Stimulated activated CD4-positive, alpha-beta T cell treated with anti-CD3 and anti-CD28 coated beads, Interleukin-15, amount 100 ng/mL, for 1 hour (primary cell): Measurements from ENCODE around the gene ADGRL1.
"Not testable (repeated sequence)": the region's sequence is repeated elsewhere in the genome, so short reads cannot be mapped to it uniquely, and the experiment has no call there.

Source experiments
- DNase-seq, 2 donors: peaks; one replicate each; pipeline ENCODE4 v3.0.0-alpha.2; 2020; ENCODE audit warnings: low read depth in 1 of 2, low spot score in 1 of 2

The ADGRL1 gene

DNA sequence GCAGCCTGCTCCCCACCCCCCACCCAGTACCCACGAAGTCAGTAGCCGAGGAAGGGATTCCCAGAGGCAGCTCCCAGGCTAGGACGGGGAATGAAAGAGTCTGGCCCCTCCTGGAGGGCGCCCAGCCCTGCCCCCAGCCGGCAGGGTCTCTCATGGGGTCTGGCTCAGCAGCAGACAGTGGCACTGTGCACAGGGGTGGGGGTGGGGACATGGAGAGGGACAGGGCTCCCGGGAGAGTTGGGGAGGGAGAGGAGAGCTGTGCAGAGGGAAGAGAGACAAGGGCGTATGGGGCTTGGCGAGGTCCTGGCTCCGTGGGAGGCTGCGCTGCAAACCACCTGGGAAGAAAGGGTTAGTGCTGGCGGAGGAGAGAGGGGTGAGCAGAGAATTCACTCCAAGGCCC, 41.9 kb downstream of the ADGRL1 start:
- no peak for DNase-seq

DNA sequence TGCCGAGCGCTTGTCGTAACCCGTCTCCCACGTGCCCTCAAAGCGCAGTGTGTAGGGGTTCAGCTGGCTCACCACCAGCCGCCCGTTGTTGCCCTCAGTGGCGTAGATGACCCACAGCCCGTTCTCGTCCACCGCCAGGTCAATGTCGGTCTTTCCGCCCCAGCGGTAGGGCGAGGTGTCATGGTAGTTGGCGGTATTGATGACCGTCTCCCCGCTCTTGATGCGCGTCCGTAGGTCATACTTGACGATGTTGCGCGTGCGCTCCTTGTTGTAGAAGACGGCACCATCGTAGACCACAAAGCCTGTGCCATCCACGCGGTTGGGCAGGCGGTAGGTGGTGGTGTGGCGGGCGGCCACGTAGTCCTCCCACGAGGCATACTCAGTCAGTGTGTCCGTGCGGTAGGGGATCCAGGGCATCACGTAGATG, 43.1 kb downstream of the ADGRL1 start:
- no peak for DNase-seq

DNA sequence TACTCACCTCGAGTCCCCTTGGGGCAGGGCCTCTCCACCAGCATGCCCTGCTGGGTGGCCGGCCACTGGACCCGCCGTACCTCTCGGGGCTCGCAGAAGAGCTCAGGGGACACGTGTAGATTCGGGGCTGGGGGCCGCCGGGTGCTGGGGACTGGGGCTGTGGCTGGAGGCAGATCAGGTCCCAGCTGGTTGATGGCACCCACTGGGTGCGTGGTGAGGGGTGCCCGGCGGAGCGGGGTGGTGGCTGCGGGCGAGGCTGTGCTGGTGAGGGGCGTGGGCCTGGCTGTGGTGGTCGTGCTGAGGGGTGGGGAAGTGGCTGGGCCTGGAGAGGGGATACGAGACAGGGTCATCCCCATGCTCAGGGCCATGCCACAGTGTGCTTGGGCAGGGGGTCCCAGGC, 44.7 kb downstream of the ADGRL1 start:
- no peak for DNase-seq

- DNase-seq: no peak
These were observed 45.8 kb downstream of the ADGRL1 start for GRCh38 chr19:14160017-14160703.

DNA sequence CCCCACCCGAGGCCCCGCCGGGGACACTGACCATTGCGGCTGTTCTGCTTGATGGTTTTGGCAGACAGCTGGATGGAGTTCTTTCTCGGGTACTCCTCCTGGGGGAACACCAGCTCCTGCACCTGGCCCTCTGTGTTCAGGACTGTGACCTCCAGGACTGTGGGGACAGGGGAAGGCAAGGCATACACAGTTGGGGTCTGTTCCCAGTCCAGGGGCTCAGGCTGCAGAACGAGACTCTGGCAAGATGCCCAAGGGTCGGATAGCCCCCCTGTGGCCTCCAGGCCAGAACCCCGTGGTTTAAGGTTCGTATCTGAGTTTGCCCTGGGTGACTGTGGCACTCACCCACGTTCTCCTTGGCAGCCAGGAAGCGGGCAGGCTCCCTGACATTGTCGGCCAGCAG, 46.9 kb downstream of the ADGRL1 start:
- DNase-seq: no peak

GRCh38 chr19:14158276-14159023, 47.5 kb downstream of the ADGRL1 start:
- no peak for DNase-seq

DNA sequence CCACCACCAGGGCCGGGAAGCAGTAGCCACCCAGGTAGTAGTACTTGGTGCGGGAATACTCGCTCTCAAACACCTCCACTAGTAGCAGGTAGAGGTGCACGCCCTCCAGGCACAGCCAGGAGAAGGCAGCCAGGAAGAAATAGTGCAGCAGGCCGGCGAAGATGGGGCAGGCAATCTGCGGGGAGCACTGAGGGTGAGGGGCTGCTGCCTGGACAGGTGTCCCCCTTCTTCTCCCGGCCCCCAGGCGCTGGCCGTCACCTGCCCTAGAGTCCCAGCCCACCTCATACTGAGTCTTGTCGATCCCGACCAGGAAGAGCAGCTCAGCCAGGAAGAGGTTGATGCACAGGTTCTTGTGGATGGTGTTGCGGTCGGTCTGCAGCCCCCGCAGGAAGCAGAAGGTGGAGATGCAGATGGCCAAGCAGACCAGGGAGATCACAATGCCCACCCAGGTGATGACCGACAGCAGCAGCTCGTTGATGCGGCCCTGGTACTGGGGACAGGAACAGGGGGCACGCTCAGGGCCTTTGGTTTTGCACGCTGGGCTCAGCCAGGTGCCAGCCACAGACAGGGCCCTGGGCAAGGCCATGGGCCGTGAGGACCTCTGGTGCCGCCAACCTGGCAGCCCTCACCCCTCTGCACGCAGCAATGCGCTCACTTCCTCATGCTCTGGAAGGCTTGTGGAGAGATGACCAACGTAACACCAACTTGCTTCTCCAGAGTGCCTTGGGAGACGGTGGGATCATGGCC, 48.8 kb downstream of the ADGRL1 start:
- no peak for DNase-seq

DNA sequence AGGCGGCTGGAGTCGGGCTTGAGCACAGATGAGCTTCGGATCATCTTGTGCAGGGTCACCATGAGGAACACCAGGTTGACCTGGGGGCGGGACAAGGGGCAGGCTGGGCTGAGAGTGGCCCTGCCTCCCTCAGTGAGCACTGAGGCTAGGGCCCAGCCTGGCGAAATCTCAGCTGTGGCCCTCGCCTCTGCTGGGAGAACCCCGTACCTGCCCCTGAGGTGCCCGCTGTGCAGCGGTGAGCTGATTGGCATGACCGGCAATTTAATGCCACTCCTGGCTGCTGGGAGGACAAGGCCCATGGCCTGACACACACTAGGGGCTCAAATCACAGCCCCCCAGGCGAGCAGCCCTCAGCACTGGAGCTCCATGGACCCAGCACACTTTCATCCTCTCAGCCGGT, 49.8 kb downstream of the ADGRL1 start:
- DNase-seq: no peak

DNA sequence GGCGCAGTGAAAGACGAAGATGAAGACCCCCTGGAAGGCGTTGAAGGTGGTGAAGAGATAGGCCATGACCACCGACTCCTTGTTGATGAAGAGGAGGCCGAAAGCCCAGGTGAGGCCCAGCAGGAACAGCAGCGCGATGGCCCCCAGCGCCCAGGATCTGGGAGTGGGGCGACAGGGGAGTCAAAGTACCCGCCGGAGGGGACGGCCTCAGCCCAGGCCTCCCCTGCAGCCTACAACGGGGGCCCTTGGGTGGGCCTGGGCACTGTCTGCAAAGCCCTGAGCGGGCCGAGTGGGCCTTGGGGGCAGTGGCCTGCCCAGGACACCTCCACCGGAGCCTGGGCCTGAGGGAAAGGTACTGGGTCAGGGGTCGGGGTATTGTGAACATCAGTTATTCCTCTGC, 50.6 kb downstream of the ADGRL1 start:
- no peak for DNase-seq

DNA sequence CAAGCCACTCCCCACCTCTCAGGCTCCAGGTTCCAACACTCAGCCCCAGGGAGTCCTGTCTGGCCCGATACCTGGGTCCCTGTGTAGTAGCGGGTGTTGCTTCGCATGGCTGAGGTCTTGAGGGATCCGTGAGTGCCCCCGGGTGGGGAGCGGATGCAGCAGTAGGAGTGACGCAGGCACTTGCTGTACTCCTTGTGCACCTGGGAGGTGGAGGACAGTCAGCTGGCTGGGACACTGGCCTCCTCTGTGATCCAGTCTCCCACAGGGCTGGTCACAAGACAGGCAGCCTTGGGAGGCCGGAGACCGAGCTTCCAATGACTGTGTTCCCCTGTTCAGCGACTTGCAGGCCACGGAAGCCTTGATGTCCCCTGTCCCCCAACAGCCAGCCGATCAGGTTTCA, 53.3 kb downstream of the ADGRL1 start:
- no peak for DNase-seq

DNA sequence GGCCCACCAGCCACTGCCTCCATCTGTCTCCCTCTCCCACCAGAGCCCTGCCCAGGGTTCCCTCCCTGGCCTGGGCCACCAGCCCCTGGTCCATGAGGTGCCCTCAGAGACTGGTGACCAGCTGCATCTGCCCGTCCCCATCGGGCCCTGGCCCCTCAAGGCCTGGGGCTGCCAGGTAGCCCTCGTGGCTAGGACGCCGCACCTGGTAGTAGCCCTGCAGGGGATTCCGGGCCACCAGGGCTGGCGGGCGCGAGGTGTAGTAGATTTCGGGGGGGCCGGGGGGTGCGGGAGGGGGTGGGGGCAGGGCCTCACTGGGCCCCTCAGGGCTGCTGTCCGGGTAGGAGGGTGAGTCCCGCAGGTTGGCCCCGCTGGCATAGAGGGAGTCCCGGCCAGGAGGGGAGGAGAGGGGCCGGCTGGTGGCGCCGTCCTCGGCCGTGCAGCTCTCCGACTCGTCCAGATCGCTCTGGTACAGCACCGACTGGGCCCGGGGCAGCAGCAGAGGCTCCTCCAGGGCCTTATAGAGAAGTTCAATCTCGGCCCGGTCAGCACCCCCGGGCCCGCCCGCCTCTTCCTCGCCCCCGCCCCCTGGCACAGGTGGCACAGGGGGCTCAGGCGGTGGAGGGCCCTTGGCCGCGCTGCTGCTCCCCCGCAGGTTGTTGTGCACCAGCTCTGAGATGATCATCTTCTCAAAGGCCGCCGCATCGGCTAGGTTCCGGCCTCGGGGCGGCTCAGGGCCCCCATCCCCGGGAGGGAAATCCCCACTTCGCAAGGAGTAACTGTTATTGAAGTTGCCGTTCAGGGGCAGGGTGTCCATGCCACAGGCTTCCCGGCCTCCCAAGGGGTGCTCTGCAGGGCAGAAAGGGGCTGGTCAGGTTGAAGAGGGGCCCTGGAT, 55.0 kb downstream of the ADGRL1 start:
- DNase-seq: no peak

DNA sequence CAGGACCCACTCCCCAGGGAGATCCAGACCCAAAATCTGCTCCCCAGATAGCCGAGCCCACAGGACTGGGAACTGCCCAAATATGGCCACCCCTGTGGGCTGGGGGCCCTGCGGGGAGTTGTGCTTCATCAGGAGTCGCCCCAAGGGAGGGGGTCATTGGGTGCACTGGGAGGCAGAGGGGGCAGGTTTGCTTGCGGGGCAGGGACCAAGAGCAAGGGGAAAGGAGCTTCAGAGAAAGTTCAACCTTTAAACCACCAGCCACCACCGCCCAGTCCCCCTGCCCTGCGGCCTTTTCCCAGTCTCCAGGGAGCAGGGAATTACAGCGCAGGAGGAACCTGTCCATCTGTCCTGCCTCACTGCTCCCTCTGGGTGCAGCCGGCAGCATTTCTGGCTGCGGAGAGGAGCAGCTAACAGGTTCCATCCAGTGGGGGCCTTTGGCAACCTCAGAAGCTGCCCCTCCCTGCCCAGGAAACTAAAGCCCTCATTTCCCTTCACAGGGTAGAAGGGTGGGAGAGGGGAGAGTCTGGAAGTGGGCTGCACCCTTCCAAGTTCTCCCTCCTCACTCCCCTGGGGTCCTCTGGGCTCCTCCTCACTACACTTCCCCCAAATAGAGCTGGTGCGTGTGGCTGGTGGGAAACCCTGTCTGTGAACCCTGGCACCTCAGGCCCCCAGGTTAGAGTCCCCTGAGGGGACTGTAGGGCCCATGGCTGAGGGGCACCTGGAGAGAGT, 55.8 kb downstream of the ADGRL1 start:
- DNase-seq: no peak

DNA sequence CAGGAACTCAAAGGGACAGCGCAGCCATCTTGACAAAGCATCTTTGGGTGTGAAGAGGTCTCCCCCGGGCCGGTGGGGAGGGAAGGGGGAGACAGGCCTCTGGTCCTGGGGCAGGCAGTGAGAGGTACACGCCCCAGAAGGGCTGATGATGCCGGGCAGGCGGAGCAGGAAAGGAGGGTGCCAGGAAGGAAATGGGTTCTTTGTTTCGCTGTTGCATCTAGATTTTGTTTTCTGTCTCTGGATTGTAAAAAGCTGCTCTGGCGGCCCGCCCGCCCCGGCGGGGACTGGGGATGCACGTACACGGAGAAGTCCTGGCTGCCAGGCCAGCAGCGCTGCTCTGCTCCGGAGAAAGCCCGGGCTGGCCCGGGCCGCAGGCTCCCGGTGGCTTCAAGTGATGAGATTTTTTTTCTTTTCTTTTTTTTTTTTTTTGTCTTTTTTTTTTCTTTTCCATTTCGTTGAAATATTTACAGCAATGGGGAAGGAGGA, 56.4 kb downstream of the ADGRL1 start:
- DNase-seq: peak; percentile 26 to 36

GRCh38 chr19:14148751-14149410, 57.1 kb downstream of the ADGRL1 start:
- no peak for DNase-seq

- peak; percentile 23 to 38 for DNase-seq
These were observed 58.0 kb downstream of the ADGRL1 start for GRCh38 chr19:14147797-14148605.

DNA sequence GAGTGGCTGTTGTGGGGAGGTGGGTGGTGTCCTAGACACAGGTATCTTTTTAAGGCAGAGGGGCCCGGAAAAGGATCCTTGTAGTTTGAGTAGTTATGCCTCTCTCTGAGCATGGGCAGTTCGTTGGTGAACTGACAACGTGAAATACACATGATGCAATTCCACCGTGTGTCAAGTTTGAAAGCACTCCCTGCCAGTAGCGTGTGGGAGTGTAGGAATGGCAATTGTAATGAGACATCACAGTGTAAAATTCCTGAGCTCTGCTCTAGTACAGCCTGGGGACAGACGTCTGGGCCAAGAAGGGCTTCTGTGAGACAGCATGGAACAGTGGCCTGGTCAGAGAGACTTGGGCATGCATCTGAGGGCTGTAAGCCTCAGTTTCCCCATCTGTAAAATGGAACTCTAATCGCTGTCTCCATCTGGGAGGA, 59.2 kb downstream of the ADGRL1 start:
- no peak for DNase-seq

DNA sequence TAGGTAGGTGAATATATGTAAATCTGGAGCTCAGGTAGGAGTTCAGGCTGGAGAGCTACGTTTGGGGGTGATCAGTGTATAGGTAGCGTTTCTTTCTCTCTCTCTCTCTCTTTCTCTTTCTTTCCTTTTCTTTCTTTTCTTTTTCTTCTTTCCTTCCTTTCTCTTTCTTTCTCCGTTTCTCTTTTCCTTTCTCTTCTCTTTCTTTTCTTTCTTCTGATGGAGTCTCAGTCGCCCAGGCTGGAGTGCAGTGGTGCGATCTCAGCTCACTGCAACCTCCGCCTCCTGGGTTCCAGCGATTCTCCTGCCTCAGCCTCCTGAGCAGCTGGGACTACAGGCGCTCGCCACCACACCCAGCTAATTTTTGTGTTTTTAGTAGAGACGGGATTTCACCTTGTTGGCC, 59.8 kb downstream of the ADGRL1 start:
- not testable (repeated sequence) for DNase-seq

GRCh38 chr19:14145381-14145780, 60.6 kb downstream of the ADGRL1 start:
- DNase-seq: no peak
